WTC11 (cell line): Measurements from ENCODE around the gene SPTAN1. TPM values are rescaled to one million over a fixed set of nuclear protein-coding genes. Genes with fewer than 3 reads are reported as not detected.

Source experiments
- ATAC-seq: fragments of 200-7000 bp; cut with Tn5 transposase; 2 replicates; pipeline ENCODE4 v1.10.0; 2021; ENCODE audit warnings: mild to moderate bottlenecking, moderate library complexity
- CTCF ChIA-PET: fragments of 300-600 bp; sonication (Branson Sonifier 250); formaldehyde crosslinking; loops from one replicate; lab custom pipeline; 2021; ENCODE audit warnings: antibody characterized with exemption; lab: Charles Lee
- POLR2A ChIA-PET: fragments of 350-600 bp; sonication (Branson Sonifier 250); formaldehyde crosslinking; loops from one replicate; lab custom pipeline; 2021; ENCODE audit warnings: antibody characterized with exemption; lab: Charles Lee
- DNase-seq: peaks from one replicate; pipeline ENCODE4 v3.0.0; 2021; ENCODE audit warnings: low spot score
- H3K27ac Mint-ChIP-seq: 2 replicates; pipeline ENCODE4 v1.8.0; 2021; ENCODE audit warnings: mixed read lengths
- H3K27me3 Mint-ChIP-seq: 2 replicates; pipeline ENCODE4 v1.8.0; 2021; ENCODE audit warnings: low read depth, mild to moderate bottlenecking, moderate library complexity, mixed read lengths
- H3K36me3 Mint-ChIP-seq: 2 replicates; pipeline ENCODE4 v1.8.0; 2021; ENCODE audit warnings: mixed read lengths
- H3K4me1 Mint-ChIP-seq: 2 replicates; pipeline ENCODE4 v1.8.0; 2022; ENCODE audit warnings: mixed read lengths
- H3K4me3 Mint-ChIP-seq: 2 replicates; pipeline ENCODE4 v1.8.0; 2021; ENCODE audit warnings: mild to moderate bottlenecking, moderate library complexity, mixed read lengths
- H3K9me3 Mint-ChIP-seq: 2 replicates; pipeline ENCODE4 v1.8.0; 2021; ENCODE audit warnings: mixed read lengths
- ATF3 ChIP-seq: sonication (generic); formaldehyde crosslinking; conservative IDR thresholded peaks from 2 replicates; pipeline ENCODE4 v1.8.1; 2022; ENCODE audit warnings: mild to moderate bottlenecking, missing genetic modification reagents
- ETV6 ChIP-seq: sonication (generic); formaldehyde crosslinking; IDR thresholded peaks from 2 replicates; pipeline ENCODE4 v1.8.1; 2022; ENCODE audit warnings: mild to moderate bottlenecking, missing genetic modification reagents
- MLX ChIP-seq: sonication (generic); formaldehyde crosslinking; IDR thresholded peaks from 2 replicates; pipeline ENCODE4 v1.8.1; 2023; ENCODE audit warnings: mild to moderate bottlenecking, missing genetic modification reagents, moderate library complexity
- NR1H2 ChIP-seq: sonication (generic); formaldehyde crosslinking; IDR thresholded peaks from 2 replicates; pipeline ENCODE4 v1.9.0; 2021; ENCODE audit warnings: mild to moderate bottlenecking, moderate library complexity, missing genetic modification reagents
- NR3C1 ChIP-seq: sonication (generic); formaldehyde crosslinking; conservative IDR thresholded peaks from 2 replicates; pipeline ENCODE4 v1.8.1; 2023; ENCODE audit warnings: low read depth, mild to moderate bottlenecking, missing genetic modification reagents
- OVOL2 ChIP-seq: fragments of 250-450 bp; sonication (Bioruptor Pico); IDR thresholded peaks from 2 replicates; pipeline ENCODE4 v1.9.0; 2021; ENCODE audit warnings: mild to moderate bottlenecking, borderline replicate concordance
- RELA ChIP-seq: sonication (generic); formaldehyde crosslinking; IDR thresholded peaks from 2 replicates; pipeline ENCODE4 v1.8.1; 2022; ENCODE audit warnings: missing genetic modification reagents, mild to moderate bottlenecking, borderline replicate concordance
- RORB ChIP-seq: fragments of 250-450 bp; sonication (Bioruptor Pico); IDR thresholded peaks from 2 replicates; pipeline ENCODE4 v1.9.0; 2021; ENCODE audit warnings: mild to moderate bottlenecking
- SMAD4 ChIP-seq: sonication (generic); formaldehyde crosslinking; IDR thresholded peaks from 2 replicates; pipeline ENCODE4 v1.8.0; 2022; ENCODE audit warnings: mild to moderate bottlenecking, missing genetic modification reagents
- SOX15 ChIP-seq: fragments of 250-450 bp; sonication (Bioruptor Pico); IDR thresholded peaks from 2 replicates; pipeline ENCODE4 v1.9.0; 2021; ENCODE audit warnings: mild to moderate bottlenecking
- STAT6 ChIP-seq: sonication (generic); formaldehyde crosslinking; conservative IDR thresholded peaks from 2 replicates; pipeline ENCODE4 v1.8.1; 2023; ENCODE audit warnings: mild to moderate bottlenecking, low read depth, missing genetic modification reagents, moderate library complexity
- TEAD1 ChIP-seq: sonication (generic); formaldehyde crosslinking; IDR thresholded peaks from 2 replicates; pipeline ENCODE4 v1.8.0; 2022; ENCODE audit warnings: mild to moderate bottlenecking, missing genetic modification reagents
- total RNA-seq: library from RNA; stranded (reverse); gene quantifications from 3 replicates; pipeline ENCODE4 v1.2.3, GENCODE V29; 2021
- TF ChIP-seq, protein P1 (sequence below): sonication (generic); formaldehyde crosslinking; IDR thresholded peaks from 2 replicates; pipeline ENCODE4 v1.8.0; 2022; ENCODE audit warnings: mild to moderate bottlenecking, missing genetic modification reagents
- TF ChIP-seq, protein P2 (sequence below): fragments of 250-450 bp; sonication (Bioruptor Pico); IDR thresholded peaks from 2 replicates; pipeline ENCODE4 v1.9.0; 2021; ENCODE audit warnings: mild to moderate bottlenecking
- TF ChIP-seq, protein P3 (sequence below): fragments of 250-450 bp; sonication (Bioruptor Pico); IDR thresholded peaks from 2 replicates; pipeline ENCODE4 v1.9.0; 2021; ENCODE audit warnings: moderate library complexity, mild to moderate bottlenecking, inconsistent platforms, borderline replicate concordance
- TF ChIP-seq, protein P4 (sequence below): sonication (generic); formaldehyde crosslinking; IDR thresholded peaks from 2 replicates; pipeline ENCODE4 v1.8.0; 2023; ENCODE audit warnings: missing genetic modification reagents

The SPTAN1 gene
- total RNA-seq, 1 experiment from 2014 or later = 255 TPM

DNA sequence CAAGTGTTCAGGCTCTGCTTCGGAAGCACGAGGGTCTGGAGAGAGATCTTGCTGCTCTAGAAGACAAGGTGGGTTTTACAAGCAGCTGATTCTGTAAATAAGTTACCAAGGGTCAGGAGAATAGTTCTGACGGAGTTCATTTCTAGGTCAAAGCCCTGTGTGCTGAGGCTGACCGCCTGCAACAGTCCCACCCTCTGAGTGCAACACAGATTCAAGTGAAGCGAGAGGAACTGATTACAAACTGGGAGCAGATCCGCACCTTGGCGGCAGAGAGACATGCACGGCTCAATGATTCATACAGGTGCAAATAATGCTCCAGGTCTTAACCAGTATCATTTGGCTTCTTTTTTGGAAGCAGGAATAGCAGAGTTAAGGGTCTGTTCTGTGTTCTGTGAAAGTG, 24.8 kb downstream of the SPTAN1 start:
- Mint-ChIP-seq H3K27ac (no peak overlapping the region), H3K27me3 (no peaks in the 10 kb centered on the region), H3K36me3 (peaks cover 84% of the 10 kb centered on the region), H3K4me3 (no peak overlapping the region), H3K9me3 (no peaks in the 10 kb centered on the region), H3K4me1 (no peaks in the 10 kb centered on the region)
- ChIA-PET CTCF (no interaction called here), POLR2A (no interaction called here)
- DNase-seq (no peak), ATAC-seq (no peak)
- TF ChIP-seq RELA (no peak), SOX15 (no peak), SMAD4 (CRISPR knock-in tag) (no peak), TEAD1 (CRISPR knock-in tag) (no peak), RORB (no peak)
- TF ChIP-seq, protein P1, sequence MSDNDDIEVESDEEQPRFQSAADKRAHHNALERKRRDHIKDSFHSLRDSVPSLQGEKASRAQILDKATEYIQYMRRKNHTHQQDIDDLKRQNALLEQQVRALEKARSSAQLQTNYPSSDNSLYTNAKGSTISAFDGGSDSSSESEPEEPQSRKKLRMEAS (CRISPR knock-in tag) = no peak
- TF ChIP-seq, protein P2, sequence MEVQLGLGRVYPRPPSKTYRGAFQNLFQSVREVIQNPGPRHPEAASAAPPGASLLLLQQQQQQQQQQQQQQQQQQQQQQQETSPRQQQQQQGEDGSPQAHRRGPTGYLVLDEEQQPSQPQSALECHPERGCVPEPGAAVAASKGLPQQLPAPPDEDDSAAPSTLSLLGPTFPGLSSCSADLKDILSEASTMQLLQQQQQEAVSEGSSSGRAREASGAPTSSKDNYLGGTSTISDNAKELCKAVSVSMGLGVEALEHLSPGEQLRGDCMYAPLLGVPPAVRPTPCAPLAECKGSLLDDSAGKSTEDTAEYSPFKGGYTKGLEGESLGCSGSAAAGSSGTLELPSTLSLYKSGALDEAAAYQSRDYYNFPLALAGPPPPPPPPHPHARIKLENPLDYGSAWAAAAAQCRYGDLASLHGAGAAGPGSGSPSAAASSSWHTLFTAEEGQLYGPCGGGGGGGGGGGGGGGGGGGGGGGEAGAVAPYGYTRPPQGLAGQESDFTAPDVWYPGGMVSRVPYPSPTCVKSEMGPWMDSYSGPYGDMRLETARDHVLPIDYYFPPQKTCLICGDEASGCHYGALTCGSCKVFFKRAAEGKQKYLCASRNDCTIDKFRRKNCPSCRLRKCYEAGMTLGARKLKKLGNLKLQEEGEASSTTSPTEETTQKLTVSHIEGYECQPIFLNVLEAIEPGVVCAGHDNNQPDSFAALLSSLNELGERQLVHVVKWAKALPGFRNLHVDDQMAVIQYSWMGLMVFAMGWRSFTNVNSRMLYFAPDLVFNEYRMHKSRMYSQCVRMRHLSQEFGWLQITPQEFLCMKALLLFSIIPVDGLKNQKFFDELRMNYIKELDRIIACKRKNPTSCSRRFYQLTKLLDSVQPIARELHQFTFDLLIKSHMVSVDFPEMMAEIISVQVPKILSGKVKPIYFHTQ (CRISPR knock-in tag) = no peak
- TF ChIP-seq, protein P3, sequence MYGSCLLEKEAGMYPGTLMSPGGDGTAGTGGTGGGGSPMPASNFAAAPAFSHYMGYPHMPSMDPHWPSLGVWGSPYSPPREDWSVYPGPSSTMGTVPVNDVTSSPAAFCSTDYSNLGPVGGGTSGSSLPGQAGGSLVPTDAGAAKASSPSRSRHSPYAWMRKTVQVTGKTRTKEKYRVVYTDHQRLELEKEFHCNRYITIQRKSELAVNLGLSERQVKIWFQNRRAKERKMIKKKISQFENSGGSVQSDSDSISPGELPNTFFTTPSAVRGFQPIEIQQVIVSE (CRISPR knock-in tag) = no peak

DNA sequence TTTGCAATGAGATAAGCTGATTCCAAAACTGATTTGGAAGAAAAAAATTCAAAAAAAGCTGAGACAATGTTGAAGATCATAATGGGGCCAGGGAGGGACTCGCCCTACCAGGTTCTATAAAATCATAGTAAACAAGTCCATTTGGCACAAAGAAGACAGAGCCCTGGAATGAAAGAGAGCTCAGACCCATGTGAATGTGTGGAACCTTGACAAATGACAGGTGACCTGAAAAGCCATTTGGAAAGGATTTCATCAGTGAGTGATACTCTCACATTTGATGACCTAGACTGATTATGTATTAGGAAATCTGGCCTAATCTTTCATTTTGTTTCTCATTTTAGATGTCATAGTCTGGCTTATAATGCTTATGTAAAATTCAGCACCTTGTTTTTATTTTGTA, 26.8 kb downstream of the SPTAN1 start:
- no peak for DNase-seq
- Mint-ChIP-seq H3K27me3 (no peaks in the 10 kb centered on the region), H3K9me3 (no peaks in the 10 kb centered on the region), H3K4me1 (no peaks in the 10 kb centered on the region), H3K27ac (no peak overlapping the region), H3K36me3 (peaks cover 94% of the 10 kb centered on the region), H3K4me3 (no peak overlapping the region)
- POLR2A ChIA-PET = interaction anchor here (0.5 kb wide), 1 partner anchor 21 kb away, joined by 4 read pairs; no protein-coding TSS in a partner anchor
- no peak for ATAC-seq
- TF ChIP-seq STAT6 (CRISPR knock-in tag) = no peak
- TF ChIP-seq, protein P1 (CRISPR knock-in tag) = no peak
- TF ChIP-seq, protein P2 (CRISPR knock-in tag) = no peak
- no peak for TF ChIP-seq OVOL2 (CRISPR knock-in tag)
- no peak for TF ChIP-seq NR3C1 (CRISPR knock-in tag)
- no peak for TF ChIP-seq MLX (CRISPR knock-in tag)
- TF ChIP-seq, protein P4, sequence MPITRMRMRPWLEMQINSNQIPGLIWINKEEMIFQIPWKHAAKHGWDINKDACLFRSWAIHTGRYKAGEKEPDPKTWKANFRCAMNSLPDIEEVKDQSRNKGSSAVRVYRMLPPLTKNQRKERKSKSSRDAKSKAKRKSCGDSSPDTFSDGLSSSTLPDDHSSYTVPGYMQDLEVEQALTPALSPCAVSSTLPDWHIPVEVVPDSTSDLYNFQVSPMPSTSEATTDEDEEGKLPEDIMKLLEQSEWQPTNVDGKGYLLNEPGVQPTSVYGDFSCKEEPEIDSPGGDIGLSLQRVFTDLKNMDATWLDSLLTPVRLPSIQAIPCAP = no peak
- no peak for TF ChIP-seq ETV6 (CRISPR knock-in tag)
- TF ChIP-seq ATF3 (CRISPR knock-in tag) = no peak
- TF ChIP-seq NR1H2 (CRISPR knock-in tag) = no peak
- CTCF ChIA-PET = no interaction called here
